C4-2B (cell line): ENCODE data around the gene SCLY.

Experiments used
- ZFX ChIP-seq: fragments of 450-650 bp; IDR thresholded peaks from 2 replicates; pipeline ENCODE4 v1.6.1; 2017
- TF ChIP-seq, protein P1 (sequence below): fragments of 450-650 bp; conservative IDR thresholded peaks from 2 replicates; pipeline ENCODE4 v1.5.1; 2017; ENCODE audit warnings: mild to moderate bottlenecking

- TF ChIP-seq, protein P1, sequence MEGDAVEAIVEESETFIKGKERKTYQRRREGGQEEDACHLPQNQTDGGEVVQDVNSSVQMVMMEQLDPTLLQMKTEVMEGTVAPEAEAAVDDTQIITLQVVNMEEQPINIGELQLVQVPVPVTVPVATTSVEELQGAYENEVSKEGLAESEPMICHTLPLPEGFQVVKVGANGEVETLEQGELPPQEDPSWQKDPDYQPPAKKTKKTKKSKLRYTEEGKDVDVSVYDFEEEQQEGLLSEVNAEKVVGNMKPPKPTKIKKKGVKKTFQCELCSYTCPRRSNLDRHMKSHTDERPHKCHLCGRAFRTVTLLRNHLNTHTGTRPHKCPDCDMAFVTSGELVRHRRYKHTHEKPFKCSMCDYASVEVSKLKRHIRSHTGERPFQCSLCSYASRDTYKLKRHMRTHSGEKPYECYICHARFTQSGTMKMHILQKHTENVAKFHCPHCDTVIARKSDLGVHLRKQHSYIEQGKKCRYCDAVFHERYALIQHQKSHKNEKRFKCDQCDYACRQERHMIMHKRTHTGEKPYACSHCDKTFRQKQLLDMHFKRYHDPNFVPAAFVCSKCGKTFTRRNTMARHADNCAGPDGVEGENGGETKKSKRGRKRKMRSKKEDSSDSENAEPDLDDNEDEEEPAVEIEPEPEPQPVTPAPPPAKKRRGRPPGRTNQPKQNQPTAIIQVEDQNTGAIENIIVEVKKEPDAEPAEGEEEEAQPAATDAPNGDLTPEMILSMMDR, result no peak
- no peak for TF ChIP-seq ZFX
Observed at GRCh38 chr2:238126338-238126737, 65.5 kb downstream of the SCLY start.
